ENCODE results near the gene TSPAN18.

DNA sequence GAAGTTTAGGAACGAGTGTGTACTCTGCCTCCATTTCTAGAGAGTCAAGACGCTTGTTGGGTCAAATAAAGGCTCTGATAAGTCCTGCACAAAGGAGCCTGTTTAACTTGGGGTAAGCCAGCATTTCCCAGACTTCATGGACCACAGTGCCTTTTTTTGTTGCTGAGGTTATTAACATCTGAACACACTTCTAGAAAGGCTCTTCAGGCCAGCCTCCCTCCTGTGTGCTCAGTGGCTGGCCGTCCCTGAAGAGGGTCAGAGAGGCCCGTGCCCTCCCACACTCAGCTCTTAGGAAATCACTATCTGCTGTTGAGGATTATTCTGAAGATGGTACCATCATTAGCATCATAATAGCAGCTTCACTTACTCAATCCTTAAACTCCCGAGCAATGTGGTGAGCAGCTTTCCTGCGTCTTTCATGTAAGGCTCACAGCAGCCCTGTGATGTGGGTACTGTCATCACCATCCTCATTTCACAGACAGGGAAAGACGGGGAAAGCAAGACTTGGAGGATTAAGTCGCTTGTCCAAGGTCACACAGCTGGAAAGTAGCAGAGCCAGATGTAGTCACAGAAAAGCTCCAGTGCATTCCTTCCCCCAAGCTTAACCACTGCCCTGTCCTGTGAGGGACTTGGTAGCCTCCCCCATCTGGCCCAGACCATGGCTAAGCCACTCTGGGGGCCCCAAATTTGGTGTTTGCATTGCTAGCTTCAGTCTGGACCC lies 71.3 kb downstream of the TSPAN18 start:
- no peak for TF ChIP-seq CTCF (IDR thresholded peaks at IDR 0.05)
- no peak for TF ChIP-seq POLR2A (IDR thresholded peaks at IDR 0.05)
- TF ChIP-seq POLR2AphosphoS5 (IDR thresholded peaks at IDR 0.05): no peak

Data from breast epithelium (tissue), 3 donors.